Activated CD8-positive, alpha-beta T cell treated with anti-CD3 and anti-CD28 coated beads, Interleukin-2, amount 10 ng/mL, durations not matched to agents 7 days and 5 days (primary cell): ENCODE measurements around the gene SYT5. TPM values are rescaled to one million over a fixed set of nuclear protein-coding genes. Genes with fewer than 3 reads are reported as not detected.

Source experiments
- ATAC-seq: fragments of 150-1000 bp; cut with Tn5 transposase; one replicate; pipeline ENCODE4 v1.10.0; 2021; ENCODE audit warnings: moderate library complexity
- CTCF ChIA-PET: fragments of 350-600 bp; sonication (Branson Sonifier 250); formaldehyde crosslinking; loops from one replicate; lab custom pipeline; 2021; ENCODE audit warnings: antibody characterized with exemption; lab: Charles Lee
- POLR2A ChIA-PET: fragments of 350-600 bp; sonication (Branson Sonifier 250); formaldehyde crosslinking; loops from one replicate; lab custom pipeline; 2021; ENCODE audit warnings: antibody characterized with exemption; lab: Charles Lee
- DNase-seq: peaks from one replicate; pipeline ENCODE4 v3.0.0-alpha.2; 2020
- H3K27ac Mint-ChIP-seq: one replicate; pipeline ENCODE4 v1.8.0; 2021; ENCODE audit warnings: mild to moderate bottlenecking, mixed read lengths
- H3K27me3 Mint-ChIP-seq: one replicate; pipeline ENCODE4 v1.8.0; 2021; ENCODE audit warnings: low read depth, mixed read lengths
- H3K36me3 Mint-ChIP-seq: one replicate; pipeline ENCODE4 v1.8.0; 2021; ENCODE audit warnings: low read depth, mixed read lengths
- H3K4me1 Mint-ChIP-seq: one replicate; pipeline ENCODE4 v1.8.0; 2021; ENCODE audit warnings: low read depth, mixed read lengths
- H3K4me3 Mint-ChIP-seq: one replicate; pipeline ENCODE4 v1.8.0; 2021; ENCODE audit warnings: mild to moderate bottlenecking, mixed read lengths
- H3K9me3 Mint-ChIP-seq: one replicate; pipeline ENCODE4 v1.8.0; 2022; ENCODE audit warnings: mixed read lengths; ENCODE audit not compliant: insufficient read depth
- microRNA-seq: library from miRNA; unstranded; fragments of <30 nt; microRNA quantifications from one replicate; pipeline ENCODE4 v1.2.0, GENCODE V29; 2022
- total RNA-seq, 2 experiments: library from RNA; stranded (reverse); gene quantifications; one replicate each; pipeline ENCODE4 v1.2.3, GENCODE V29; 2021

Gene SYT5
- total RNA-seq, 2 experiments from 2014 or later, result 0.47 to 1.3 TPM

GRCh38 chr19:55133639-55134444, 46.2 kb downstream of the SYT5 start:
- peaks cover 15% of the 10 kb centered on the region for H3K27me3 Mint-ChIP-seq
- H3K27ac Mint-ChIP-seq, result no peak overlapping the region
- no peaks in the 10 kb centered on the region for H3K36me3 Mint-ChIP-seq
- H3K4me3 Mint-ChIP-seq, result no peak overlapping the region
- no peaks in the 10 kb centered on the region for H3K9me3 Mint-ChIP-seq
- ATAC-seq (no peak), DNase-seq (no peak)
- POLR2A ChIA-PET, result no interaction called here
- no peaks in the 10 kb centered on the region for H3K4me1 Mint-ChIP-seq
- CTCF ChIA-PET, result interaction anchor here (1.0 kb wide), 1 partner anchor 45 kb away, joined by 3 read pairs; no protein-coding TSS in a partner anchor

DNA sequence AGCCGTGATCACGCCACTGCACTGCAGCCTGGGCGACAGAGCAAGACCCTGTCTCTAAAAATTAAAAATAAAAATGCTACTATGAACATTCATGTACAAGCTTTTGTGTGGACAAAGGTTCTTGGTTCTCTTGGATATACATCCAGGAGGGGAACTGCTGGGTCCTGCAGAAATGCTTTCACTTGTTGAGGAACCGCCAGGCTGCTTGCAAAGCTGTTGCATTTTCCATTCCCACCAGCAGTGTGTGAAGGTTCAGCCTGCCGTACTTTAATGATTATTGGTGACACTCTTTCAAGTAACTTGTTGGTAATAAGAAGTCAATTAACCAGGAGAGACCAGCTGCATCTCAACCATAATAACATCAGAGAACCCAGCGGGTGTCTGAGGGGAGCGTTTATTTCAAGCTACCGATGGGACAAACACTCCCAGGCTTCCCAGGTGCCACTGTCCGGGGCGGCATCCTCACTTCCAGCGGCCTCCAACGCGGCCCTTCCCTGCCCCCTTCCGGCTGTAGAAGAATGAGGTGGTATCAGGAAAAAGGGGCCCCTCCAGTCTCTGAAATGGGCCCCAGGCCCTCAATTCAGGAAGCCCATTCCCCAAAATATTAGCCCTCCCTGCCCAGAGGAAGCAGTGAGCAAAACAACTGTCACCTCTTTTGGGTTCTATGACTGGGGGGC, 47.5 kb downstream of the SYT5 start:
- peaks cover 15% of the 10 kb centered on the region for H3K27me3 Mint-ChIP-seq
- no peak overlapping the region for H3K27ac Mint-ChIP-seq
- no peaks in the 10 kb centered on the region for H3K9me3 Mint-ChIP-seq
- DNase-seq (no peak), ATAC-seq (no peak)
- H3K36me3 Mint-ChIP-seq, result no peaks in the 10 kb centered on the region
- CTCF ChIA-PET, result interaction anchor here (1.0 to 1.7 kb wide), 2 partner anchors 43 to 251 kb away, joined by 3 to 8 read pairs; no protein-coding TSS in a partner anchor
- no peaks in the 10 kb centered on the region for H3K4me1 Mint-ChIP-seq
- POLR2A ChIA-PET, result no interaction called here
- H3K4me3 Mint-ChIP-seq, result no peak overlapping the region

- H3K4me1 Mint-ChIP-seq, result no peaks in the 10 kb centered on the region
- no peak for ATAC-seq
- peaks cover 18% of the 10 kb centered on the region for H3K27me3 Mint-ChIP-seq
- H3K4me3 Mint-ChIP-seq, result no peak overlapping the region
- no peaks in the 10 kb centered on the region for H3K9me3 Mint-ChIP-seq
- no peak for DNase-seq
- ChIA-PET POLR2A (no interaction called here), CTCF (interaction anchor here (1.7 kb wide), 1 partner anchor 250 kb away, joined by 8 read pairs; no protein-coding TSS in a partner anchor)
- H3K27ac Mint-ChIP-seq, result no peak overlapping the region
- no peaks in the 10 kb centered on the region for H3K36me3 Mint-ChIP-seq
Observed at GRCh38 chr19:55131421-55131820, 48.7 kb downstream of the SYT5 start.

Small RNA genes within 50 kb of the gene (microRNA-seq; reads per million reads assigned to microRNA genes)
- not detected for gene MIR7975

Other genes starting within 250 kb of the SYT5 start
- not detected for gene NLRP7, start 232.8 kb downstream of the SYT5 start, total RNA-seq
- 10 to 100 TPM; 22.8 to 26.8 TPM for gene NLRP2, start 213.9 kb downstream of the SYT5 start, total RNA-seq
- under 1 TPM; 0.39 to 0.58 TPM for gene GP6, start 142.0 kb downstream of the SYT5 start, total RNA-seq
- 10 to 100 TPM; 30.9 to 33.1 TPM for gene RDH13, start 117.1 kb downstream of the SYT5 start, total RNA-seq
- 1 to 10 TPM; 4.9 to 8.6 TPM for gene EPS8L1, start 104.4 kb downstream of the SYT5 start, total RNA-seq
- 100 to 1,000 TPM; 137 to 142 TPM for gene PPP1R12C, start 62.7 kb downstream of the SYT5 start, total RNA-seq
- not detected for gene TNNT1, start 31.1 kb downstream of the SYT5 start, total RNA-seq
- gene TNNI3, start 22.6 kb downstream of the SYT5 start, total RNA-seq, result not detected
- gene DNAAF3, start 13.7 kb downstream of the SYT5 start, total RNA-seq, result under 1 TPM; 0.21 to 0.23 TPM
- not detected for gene PTPRH, start 29.2 kb upstream of the SYT5 start, total RNA-seq
- gene TMEM86B, start 48.5 kb upstream of the SYT5 start, total RNA-seq, result 10 to 100 TPM; 11.0 to 13.8 TPM
- gene PPP6R1, start 78.7 kb upstream of the SYT5 start, total RNA-seq, result 100 to 1,000 TPM; 256 to 265 TPM
- 10 to 100 TPM; 31.1 to 32.7 TPM for gene HSPBP1, start 99.8 kb upstream of the SYT5 start, total RNA-seq
- gene BRSK1, start 103.7 kb upstream of the SYT5 start, total RNA-seq, result 1 to 10 TPM; 7.3 to 7.5 TPM
- gene TMEM150B, start 145.1 kb upstream of the SYT5 start, total RNA-seq, result under 1 TPM in 1 of 2 experiments, not detected in 1; 0.26 TPM
- gene KMT5C, start 159.6 kb upstream of the SYT5 start, total RNA-seq, result 10 to 100 TPM; 21.9 to 26.7 TPM
- under 1 TPM in 1 of 2 experiments, not detected in 1; 0.34 TPM for gene COX6B2, start 174.4 kb upstream of the SYT5 start, total RNA-seq
- not detected for gene GARIN5B, start 183.0 kb upstream of the SYT5 start, total RNA-seq
- gene IL11, start 190.2 kb upstream of the SYT5 start, total RNA-seq, result under 1 TPM; 0.26 to 0.34 TPM
- gene TMEM190, start 196.5 kb upstream of the SYT5 start, total RNA-seq, result not detected
- 10 to 100 TPM; 23.6 to 26.7 TPM for gene TMEM238, start 204.0 kb upstream of the SYT5 start, total RNA-seq
- gene RPL28, start 205.6 kb upstream of the SYT5 start, total RNA-seq, result 1,000 to 10,000 TPM; 2,948 to 3,082 TPM
- 100 to 1,000 TPM; 333 to 353 TPM for gene UBE2S, start 227.5 kb upstream of the SYT5 start, total RNA-seq